ENCODE results near the gene E2F4.

DNA sequence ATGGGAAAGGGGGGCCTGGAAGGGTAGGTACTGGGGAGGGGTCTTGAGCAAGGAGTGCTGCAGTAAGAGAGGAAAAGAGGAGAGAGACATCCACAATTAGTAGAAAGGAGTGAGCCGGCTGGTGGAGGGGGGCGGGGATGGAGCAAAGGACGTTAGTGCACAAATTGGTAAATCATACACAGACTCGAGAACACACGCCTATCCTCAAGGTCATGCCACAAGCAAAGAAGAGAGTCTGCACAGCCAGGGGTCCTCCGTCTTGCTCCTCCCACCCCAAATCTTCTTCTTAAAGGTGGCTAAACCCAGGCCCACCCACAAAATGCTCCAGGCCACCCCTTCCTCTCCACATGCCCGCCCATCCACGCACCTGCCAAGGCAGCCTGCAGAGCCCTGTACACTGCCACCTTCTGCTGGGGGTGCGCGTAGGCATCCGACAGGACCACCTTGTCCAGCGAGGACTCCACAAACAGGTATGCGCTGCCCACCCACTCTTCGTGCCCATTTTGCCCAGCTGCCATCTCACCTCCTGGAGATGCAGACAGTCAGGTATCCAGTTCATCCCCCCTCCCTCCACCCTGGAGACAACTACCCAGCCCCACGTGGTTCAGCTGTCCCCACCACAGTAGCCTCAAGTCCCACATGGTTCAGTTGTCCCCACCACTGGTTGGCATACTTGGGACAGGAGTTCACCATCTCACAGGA is 35.7 kb upstream of the E2F4 start:
- TF ChIP-seq, protein P1, sequence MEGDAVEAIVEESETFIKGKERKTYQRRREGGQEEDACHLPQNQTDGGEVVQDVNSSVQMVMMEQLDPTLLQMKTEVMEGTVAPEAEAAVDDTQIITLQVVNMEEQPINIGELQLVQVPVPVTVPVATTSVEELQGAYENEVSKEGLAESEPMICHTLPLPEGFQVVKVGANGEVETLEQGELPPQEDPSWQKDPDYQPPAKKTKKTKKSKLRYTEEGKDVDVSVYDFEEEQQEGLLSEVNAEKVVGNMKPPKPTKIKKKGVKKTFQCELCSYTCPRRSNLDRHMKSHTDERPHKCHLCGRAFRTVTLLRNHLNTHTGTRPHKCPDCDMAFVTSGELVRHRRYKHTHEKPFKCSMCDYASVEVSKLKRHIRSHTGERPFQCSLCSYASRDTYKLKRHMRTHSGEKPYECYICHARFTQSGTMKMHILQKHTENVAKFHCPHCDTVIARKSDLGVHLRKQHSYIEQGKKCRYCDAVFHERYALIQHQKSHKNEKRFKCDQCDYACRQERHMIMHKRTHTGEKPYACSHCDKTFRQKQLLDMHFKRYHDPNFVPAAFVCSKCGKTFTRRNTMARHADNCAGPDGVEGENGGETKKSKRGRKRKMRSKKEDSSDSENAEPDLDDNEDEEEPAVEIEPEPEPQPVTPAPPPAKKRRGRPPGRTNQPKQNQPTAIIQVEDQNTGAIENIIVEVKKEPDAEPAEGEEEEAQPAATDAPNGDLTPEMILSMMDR (IDR thresholded peaks at IDR 0.05), result no peak
- no peak for TF ChIP-seq ZFX (IDR thresholded peaks at IDR 0.05; ENCODE audit: borderline replicate concordance)
